ENCODE measurements around the gene VPREB3.

The VPREB3 gene

GRCh38 chr22:23782703-23783102, 28.5 kb upstream of the VPREB3 start:
- no peak for DNase-seq (ENCODE audit: low read depth in 2 of 2)

- no peak for DNase-seq (ENCODE audit: low read depth in 2 of 2)
Observed at GRCh38 chr22:23782252-23782651, 28.0 kb upstream of the VPREB3 start.

DNA sequence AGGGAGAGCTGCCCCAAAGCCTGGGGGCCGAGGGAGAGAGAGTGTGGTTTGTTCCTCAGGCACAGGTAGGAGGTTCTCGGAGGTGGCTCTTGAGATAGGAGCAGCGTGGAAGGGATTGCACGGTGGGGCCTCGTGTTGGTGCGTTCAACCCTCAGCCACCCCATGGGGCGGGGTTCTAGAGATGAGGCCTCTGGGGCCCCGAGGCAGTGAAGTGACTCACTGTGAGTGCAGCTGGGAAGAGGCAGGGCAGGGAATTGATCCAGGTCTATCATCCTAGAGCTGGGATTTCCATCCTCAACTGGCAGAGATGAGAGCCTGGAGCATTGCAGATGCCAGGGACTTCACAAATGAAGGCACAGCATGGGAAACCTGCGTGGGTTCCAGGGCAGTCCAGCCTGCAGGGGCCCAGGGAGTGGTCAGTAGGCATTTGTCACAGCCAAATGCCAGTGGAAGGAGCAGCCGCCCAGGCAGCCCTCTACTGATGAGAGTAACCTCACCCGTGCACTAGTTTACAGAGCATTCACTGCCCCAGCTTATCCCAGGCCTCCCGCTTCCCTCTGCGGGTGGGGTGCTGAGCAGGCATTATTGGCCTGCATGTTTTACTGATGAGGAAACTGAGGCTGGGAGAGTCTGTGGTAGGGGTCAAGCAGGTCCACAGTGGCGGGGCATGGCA, 27.4 kb upstream of the VPREB3 start:
- DNase-seq (ENCODE audit: low read depth in 2 of 2) = no peak

GRCh38 chr22:23781065-23781464, 26.8 kb upstream of the VPREB3 start:
- no peak for DNase-seq (ENCODE audit: low read depth in 2 of 2)

DNA sequence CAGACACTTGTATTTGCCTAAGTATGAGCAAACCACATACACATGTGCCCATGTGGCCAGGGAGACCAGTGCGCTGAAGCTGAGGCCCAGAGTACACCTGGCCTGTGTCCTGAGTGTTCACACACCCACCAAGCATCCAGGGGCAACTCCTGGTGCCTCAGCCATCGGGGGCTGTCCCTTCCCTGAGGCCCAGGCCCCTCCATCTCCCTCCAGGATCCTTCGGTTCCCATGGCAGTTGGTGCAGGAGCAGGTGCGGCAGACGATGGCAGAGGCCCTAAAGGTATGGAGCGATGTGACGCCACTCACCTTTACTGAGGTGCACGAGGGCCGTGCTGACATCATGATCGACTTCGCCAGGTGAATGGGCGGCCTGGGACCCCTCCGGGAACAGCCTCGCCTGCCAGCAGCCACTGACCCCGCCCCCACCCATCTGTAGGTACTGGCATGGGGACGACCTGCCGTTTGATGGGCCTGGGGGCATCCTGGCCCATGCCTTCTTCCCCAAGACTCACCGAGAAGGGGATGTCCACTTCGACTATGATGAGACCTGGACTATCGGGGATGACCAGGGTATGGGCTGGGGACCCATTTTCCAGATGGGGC, 26.0 kb upstream of the VPREB3 start:
- no peak for DNase-seq (ENCODE audit: low read depth in 2 of 2)

DNA sequence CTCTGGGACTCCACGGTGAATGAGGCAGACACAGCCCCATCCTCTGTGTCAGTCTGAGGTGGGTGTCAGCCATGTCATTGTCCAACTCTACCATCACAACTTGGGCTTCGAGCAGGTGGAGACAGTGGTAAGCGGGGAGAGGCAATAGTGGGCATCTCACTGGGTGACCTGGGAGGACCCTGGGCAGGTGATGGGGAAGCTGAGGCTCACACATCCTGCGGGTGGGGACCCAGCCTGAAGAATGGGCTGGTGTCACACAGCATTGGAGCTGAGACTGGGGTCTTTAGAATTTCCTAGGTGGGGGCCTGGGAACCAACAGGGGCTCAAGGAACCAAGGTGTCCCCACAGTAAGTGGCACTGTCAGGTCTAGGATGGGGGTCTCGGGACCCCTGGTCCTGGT, 25.5 kb upstream of the VPREB3 start:
- no peak for DNase-seq (ENCODE audit: low read depth in 2 of 2)

- DNase-seq (ENCODE audit: low read depth in 2 of 2) = no peak
Observed at GRCh38 chr22:23779083-23779482, 24.9 kb upstream of the VPREB3 start.

GRCh38 chr22:23778577-23778900, 24.3 kb upstream of the VPREB3 start:
- DNase-seq (ENCODE audit: low read depth in 2 of 2) = no peak

- DNase-seq (ENCODE audit: low read depth in 2 of 2) = no peak
Observed at GRCh38 chr22:23777776-23778576, 23.8 kb upstream of the VPREB3 start.

DNA sequence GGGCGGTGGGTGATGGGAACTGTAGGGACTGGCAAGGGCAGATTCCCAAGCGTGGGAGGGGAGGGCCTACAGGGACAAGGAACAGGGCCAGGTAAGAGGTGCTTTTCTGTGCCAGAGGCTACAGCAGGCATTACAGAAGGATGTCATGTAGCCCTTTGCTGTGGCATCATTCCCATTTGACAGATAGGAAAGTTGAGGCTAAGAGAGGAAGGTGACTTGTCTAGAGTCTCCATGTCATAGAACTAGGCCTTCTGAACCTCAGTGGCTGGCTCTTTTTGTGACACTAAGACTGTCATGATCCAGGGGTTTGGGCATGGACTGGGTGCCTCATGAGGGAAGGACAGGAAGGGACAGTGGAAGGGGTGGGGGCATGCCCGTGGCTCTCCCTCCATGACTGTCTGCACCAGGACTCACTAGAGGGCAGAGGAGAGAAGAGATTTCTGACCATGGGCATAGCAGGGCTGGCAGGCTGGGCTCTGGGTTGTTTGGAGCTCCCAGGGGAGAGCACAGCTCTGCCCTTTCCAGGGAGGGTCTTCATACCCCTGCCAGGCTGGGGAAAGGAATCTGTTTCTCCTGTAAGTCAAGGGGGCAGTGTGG, 21.7 kb upstream of the VPREB3 start:
- no peak for DNase-seq (ENCODE audit: low read depth in 2 of 2)

GRCh38 chr22:23774922-23775436, 20.8 kb upstream of the VPREB3 start:
- no peak for DNase-seq (ENCODE audit: low read depth in 2 of 2)

GRCh38 chr22:23774114-23774921, 20.1 kb upstream of the VPREB3 start:
- DNase-seq (ENCODE audit: low read depth in 2 of 2) = no peak

DNA sequence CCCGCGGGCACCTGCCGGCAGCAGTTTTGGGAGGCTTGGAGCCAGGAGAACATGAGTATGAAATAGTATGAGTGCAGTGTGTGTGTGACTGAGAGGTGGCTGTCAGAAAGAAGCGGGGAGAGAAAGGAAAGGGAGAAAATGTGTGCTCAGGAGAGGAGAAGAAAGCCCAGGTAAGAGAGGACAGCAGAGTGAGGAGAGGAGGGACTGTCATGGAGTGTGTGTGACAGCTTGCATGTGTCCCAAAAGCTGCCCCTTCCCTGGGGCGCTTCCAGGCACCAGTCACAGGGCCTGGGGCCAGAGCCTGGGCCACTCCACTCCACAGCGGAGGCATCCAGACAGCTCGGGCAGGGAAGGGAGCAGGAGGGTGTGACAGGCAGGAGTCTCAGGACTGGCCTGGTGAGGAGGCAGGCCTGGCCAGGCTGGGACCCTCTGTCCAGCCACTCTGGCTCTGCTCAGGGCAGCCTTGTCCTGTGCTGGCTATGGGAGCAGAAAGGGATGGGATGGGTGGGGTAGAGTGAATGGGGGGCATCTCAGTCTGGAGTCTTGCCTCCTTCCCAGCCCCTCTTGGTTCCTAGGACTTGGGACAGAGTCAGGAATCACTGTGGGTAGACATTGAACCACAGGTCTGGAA, 19.4 kb upstream of the VPREB3 start:
- no peak for DNase-seq (ENCODE audit: low read depth in 2 of 2)

DNA sequence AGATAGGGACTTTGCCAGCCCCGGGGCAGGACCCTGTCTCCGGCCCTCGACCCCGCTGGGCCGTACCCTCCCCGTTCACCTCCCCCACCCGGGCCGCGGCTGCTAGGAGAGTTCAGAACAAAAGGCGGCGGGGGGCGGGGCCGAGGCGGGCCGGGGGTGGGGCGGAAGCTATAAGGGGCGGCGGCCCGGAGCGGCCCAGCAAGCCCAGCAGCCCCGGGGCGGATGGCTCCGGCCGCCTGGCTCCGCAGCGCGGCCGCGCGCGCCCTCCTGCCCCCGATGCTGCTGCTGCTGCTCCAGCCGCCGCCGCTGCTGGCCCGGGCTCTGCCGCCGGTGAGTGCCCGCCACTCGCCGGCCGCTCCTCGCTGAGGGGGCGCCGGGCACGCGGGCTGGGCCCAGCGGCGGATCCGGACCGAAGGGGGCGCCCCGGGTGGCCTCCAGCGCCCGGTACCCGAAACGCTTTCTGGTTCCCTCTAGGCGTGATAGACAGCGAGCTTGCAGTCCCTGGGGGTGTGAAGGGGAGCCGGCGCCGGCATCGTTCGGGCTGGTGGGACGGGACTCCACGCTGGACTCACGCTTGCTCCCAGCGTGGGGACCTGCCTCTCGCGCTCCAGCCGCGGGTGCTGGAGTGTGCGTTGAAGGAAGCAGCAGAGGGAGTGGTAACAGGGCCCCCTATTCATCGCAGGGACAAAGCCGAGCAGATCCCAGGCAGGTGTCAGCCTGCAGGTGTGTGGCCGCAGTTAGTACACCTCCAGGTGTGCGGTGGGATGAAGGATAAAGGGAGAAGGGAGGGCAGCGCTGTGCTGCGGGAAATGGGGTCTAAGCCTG, 18.6 kb upstream of the VPREB3 start, which contains the start of gene MMP11:
MMP11 (plus strand) TSS at position 201 of the 825 bp plus-strand sequence; CDS start at position 223, 22 bp downstream.
- peak in 1 of 2 donors; percentile 38 for DNase-seq (ENCODE audit: low read depth in 2 of 2)

GRCh38 chr22:23772315-23772648, 18.1 kb upstream of the VPREB3 start:
- DNase-seq (ENCODE audit: low read depth in 2 of 2) = no peak

GRCh38 chr22:23769321-23769965, 15.2 kb upstream of the VPREB3 start:
- no peak for DNase-seq (ENCODE audit: low read depth in 2 of 2)

DNA sequence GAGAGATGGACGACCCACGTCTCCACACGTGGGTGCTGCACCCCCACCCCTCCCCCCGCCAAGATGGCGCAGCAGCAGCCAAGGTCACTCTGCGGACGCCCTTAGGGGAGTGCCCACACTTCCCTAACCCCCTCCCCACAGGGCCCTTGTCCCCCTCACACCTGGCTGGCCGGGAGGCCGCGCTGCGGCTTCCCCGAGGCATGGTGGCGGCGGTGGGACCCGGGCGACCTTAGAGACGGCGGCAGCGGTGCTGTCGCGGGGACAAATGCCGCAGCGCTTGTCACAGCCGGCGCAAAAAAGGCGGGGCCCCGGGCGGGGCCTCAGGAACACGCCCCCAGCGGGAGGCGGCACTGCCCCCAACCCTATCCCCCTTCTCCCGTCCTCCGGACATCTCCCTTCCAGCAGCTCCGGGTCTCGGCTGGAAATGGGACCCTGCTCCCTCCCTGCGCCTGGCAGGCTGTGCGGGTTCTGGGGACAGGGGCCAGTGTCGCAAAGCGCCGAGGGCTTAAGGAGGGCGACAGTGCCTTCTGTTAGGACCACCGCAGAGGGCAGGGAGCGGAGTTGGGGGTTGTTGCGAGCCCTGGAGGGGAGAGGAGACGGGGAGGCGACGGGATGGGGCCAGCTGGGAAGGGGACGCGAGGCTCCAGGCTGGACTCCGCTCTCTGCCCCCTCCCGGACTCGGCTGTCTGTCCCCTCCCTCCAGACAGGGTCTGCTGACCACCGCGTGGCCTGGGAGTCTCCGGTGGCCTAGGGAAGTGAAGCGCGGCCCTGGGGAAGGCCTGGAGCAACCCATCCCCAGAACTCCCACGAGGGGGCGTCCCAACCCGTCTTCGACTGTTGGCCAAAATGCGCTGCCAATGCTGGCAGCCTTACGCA, 13.7 kb upstream of the VPREB3 start, which contains the start of gene CHCHD10:
CHCHD10 (minus strand) TSS at position 300 of the 876 bp plus-strand sequence; CDS start at position 202, 98 bp downstream.
- peak in 1 of 2 donors; percentile 64 for DNase-seq (ENCODE audit: low read depth in 2 of 2)

DNA sequence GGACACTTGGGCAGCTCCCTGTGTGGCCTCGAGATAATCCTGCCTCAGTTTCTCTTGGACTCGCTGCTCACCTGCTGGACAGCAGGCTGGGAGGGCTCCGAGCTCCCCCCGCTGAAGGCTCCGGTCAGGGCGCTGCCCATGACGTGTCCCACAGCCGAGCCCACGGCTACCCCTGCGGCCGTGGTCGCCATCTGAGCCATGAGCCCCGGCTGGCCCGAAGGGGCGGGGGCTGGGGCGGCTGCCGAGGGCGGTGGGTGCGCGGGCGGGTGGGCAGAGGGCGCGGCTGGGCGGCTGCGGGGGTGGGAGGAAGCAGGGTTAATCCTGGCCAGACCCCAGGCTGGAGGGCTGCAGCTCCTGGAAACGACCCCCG, 13.1 kb upstream of the VPREB3 start:
- no peak for DNase-seq (ENCODE audit: low read depth in 2 of 2)

All from stimulated activated CD4-positive, alpha-beta T cell treated with anti-CD3 and anti-CD28 coated beads, Interleukin-1b, Interleukin-23, amount 100 ng/mL, for 1 hour (primary cell).